Fibroblast of pulmonary artery (primary cell): ENCODE data around the gene RAC2.
A peak's percentile ranks its signal among the peaks of the same experiment; 100 is the strongest.

Source experiments
- DNase-seq: peaks from one replicate; pipeline ENCODE4 v3.0.0-alpha.2; 2010; ENCODE audit warnings: low read depth
- H3K4me3 ChIP-seq: replicated peaks from 2 replicates; pipeline ENCODE4 v1.5.1; 2011; ENCODE audit warnings: low read depth, mild to moderate bottlenecking, control low read depth, low read length, moderate library complexity
- CTCF ChIP-seq: IDR thresholded peaks from 2 replicates; pipeline ENCODE4 v1.5.1; 2011; ENCODE audit warnings: mild to moderate bottlenecking, control low read depth, low read length, inconsistent platforms; ENCODE audit errors: missing control alignments

Gene RAC2

DNA sequence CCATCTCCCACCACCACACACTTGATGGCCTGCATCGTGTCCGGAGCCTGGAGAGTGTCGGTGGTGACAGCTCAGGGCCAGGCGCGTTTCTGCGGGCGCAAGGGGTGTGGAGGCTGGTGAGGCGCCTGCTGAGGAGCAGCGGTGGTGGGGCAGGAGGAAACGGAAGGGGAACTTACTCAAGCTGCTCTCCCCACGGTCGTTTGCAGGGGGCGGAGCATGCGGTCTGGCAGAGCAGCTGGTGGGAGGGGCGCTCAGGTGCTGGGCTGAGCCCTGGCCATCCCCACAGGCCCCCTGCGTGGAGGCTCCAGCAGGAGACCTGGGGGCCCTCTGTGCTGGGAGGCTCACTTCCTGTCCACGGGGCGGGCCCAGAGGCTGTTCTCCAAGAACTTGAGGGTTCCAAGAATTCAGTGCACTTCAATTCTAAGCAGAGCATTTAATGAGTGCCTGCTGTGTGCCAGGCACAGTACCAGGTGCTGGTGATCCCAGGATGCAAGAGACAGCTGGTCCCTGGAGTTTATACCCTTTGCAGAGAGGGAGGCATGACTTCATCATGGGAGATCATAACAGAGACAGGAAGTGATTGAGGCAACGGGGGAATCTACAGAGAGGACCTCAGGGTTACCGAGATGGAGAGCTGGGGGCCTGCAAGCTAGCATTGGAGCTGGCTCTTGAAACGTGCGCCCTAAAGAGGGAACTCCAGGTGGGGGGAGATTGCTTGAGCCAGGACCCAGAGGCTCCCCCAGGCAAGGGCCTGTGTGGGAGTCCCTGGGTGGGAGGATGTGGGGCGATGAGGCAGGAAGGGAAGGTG, at the start of gene RAC2:
RAC2 (minus strand) TSS at position 156 of the 808 bp plus-strand sequence; CDS start at position 35, 121 bp downstream.
- peak; percentile 83 for DNase-seq
- H3K4me3 ChIP-seq = peak within 1 kb of the TSS; percentile 74
- TF ChIP-seq CTCF = no peak

DNA sequence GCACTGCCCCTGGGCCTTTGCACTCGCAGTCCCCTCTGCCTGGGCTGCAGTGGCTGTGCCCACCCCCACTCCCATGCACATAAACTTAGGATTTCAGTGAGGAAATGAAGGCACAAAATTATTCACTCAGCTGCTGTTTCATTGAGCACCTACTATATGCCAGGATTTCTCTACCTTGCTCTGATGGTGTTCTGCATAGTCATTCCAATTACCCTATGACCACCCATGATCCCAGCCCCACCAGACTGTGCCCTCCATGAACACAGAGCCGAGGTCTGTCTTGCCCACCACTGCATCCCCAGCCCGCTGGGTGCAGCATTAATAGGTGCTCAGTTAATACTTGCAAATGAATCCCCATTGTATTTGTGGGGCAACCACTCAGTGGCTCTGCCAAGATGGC, 49.1 kb upstream of the RAC2 start:
- H3K4me3 ChIP-seq = no peak overlapping the region
- TF ChIP-seq CTCF = no peak
- no peak for DNase-seq

GRCh38 chr22:37292641-37293040, 48.6 kb upstream of the RAC2 start:
- DNase-seq = no peak
- no peak for TF ChIP-seq CTCF
- no peak overlapping the region for H3K4me3 ChIP-seq

DNA sequence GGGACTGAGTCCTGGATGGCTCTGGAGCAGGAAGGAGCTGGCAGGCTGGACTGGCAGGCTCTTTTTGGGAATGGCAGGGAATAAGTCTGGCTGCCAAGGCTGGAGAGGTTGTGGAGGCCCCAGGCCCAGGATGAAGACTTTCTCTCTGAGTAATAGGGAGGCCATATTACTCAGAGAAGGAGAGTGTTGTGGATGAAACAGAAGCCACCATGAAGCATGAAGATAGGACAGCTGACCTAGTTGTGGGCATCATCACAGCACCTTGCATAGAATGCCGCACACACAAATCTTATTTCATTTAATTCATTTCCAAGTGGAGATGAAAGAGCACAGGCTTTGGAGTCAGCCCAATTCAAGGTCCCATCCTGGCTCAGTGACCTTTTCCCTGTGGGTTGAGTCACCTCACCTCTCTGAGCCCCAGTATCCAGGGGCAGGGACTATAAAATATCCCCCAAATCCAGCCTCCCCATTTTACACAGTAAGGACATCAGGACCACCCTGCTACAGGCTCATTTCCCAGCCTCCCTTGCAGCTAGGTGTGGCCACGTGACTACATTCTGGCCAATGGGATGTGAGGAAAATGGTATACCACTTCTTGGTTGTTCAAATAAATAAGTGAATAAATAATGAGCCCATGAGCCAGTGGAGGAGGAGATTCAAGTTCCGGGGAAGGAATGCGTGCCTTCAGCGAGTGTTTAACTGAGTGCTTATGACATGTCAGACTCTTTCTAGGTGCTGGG, 47.7 kb upstream of the RAC2 start:
- DNase-seq = no peak
- no peak for TF ChIP-seq CTCF
- no peak overlapping the region for H3K4me3 ChIP-seq

GRCh38 chr22:37290737-37291136, 46.7 kb upstream of the RAC2 start:
- no peak for TF ChIP-seq CTCF
- peak; percentile 50 for DNase-seq
- H3K4me3 ChIP-seq = no peak overlapping the region

- no peak for TF ChIP-seq CTCF
- DNase-seq = no peak
- no peak overlapping the region for H3K4me3 ChIP-seq
Observed at GRCh38 chr22:37289156-37289735, 45.2 kb upstream of the RAC2 start.
